Activated B cell treated with CpG ODN at 0.5 μM for 24 hours (primary cell): ENCODE measurements around the gene IFFO2. TPM values are rescaled to one million over a fixed set of nuclear protein-coding genes. Genes with fewer than 3 reads are reported as not detected.

Experiments
- ATAC-seq: fragments of 200-7000 bp; cut with Tn5 transposase; one replicate; pipeline ENCODE4 v1.10.0; 2021; ENCODE audit warnings: low read depth, mild to moderate bottlenecking, moderate library complexity
- CTCF ChIA-PET: fragments of 350-600 bp; sonication (Branson Sonifier 250); formaldehyde crosslinking; loops from one replicate; lab custom pipeline; 2021; ENCODE audit warnings: antibody characterized with exemption; lab: Charles Lee
- POLR2A ChIA-PET: fragments of 350-600 bp; sonication (Branson Sonifier 250); formaldehyde crosslinking; loops from one replicate; lab custom pipeline; 2021; ENCODE audit warnings: antibody characterized with exemption; lab: Charles Lee
- DNase-seq: peaks from one replicate; pipeline ENCODE4 v3.0.0; 2022
- H3K27ac Mint-ChIP-seq: one replicate; pipeline ENCODE4 v1.8.0; 2020; ENCODE audit warnings: mixed read lengths
- H3K27me3 Mint-ChIP-seq: one replicate; pipeline ENCODE4 v1.8.0; 2021; ENCODE audit warnings: mixed read lengths
- H3K36me3 Mint-ChIP-seq: one replicate; pipeline ENCODE4 v1.8.0; 2021; ENCODE audit warnings: low read depth, mixed read lengths
- H3K4me1 Mint-ChIP-seq: one replicate; pipeline ENCODE4 v1.8.0; 2021; ENCODE audit warnings: mixed read lengths
- H3K4me3 Mint-ChIP-seq: one replicate; pipeline ENCODE4 v1.8.0; 2020; ENCODE audit warnings: mild to moderate bottlenecking, mixed read lengths
- H3K9me3 Mint-ChIP-seq: one replicate; pipeline ENCODE4 v1.8.0; 2020; ENCODE audit warnings: mixed read lengths
- CTCF ChIP-seq: fragments of 200-600 bp; IDR thresholded peaks from one replicate; pipeline ENCODE4 v1.8.0; 2022; ENCODE audit warnings: antibody characterized with exemption, mild to moderate bottlenecking
- intact Hi-C: fragments of 100-400 bp; cut with micrococcal nuclease; formaldehyde crosslinking; loops from one replicate; pipeline ENCODE4 v1.15.1; 2024
- total RNA-seq: library from RNA; stranded (reverse); gene quantifications from 2 replicates; pipeline ENCODE4 v1.2.3, GENCODE V29; 2022

IFFO2 gene
- total RNA-seq, 1 donor from 2014 or later, result 13.0 TPM

- Mint-ChIP-seq H3K9me3 (no peaks in the 10 kb centered on the region), H3K27ac (peak overlapping the region; percentile 95), H3K36me3 (no peaks in the 10 kb centered on the region), H3K27me3 (no peaks in the 10 kb centered on the region), H3K4me3 (peak overlapping the region; percentile 79), H3K4me1 (peaks cover 80% of the 10 kb centered on the region)
- peak; percentile 20 for ATAC-seq
- CTCF ChIA-PET, result interaction anchor here (1.1 to 5.4 kb wide), 7 partner anchors 13 to 45 kb away, joined by 3 to 53 read pairs (median 16); no protein-coding TSS in a partner anchor
- TF ChIP-seq CTCF, result no peak
- intact Hi-C loops, result loop anchor here (1.0 kb wide), 1 partner anchor 29 kb away; the partner anchor contains the start of gene IFFO2
- POLR2A ChIA-PET, result interaction anchor here (0.5 to 3.4 kb wide), 18 partner anchors 11 to 962 kb away, joined by 3 to 89 read pairs (median 4); partner anchors contain the start of genes ALDH4A1 and IFFO2
- DNase-seq, result no peak
These were observed 29.3 kb downstream of the IFFO2 start for GRCh38 chr1:18927082-18927653.

- no peaks in the 10 kb centered on the region for H3K27me3 Mint-ChIP-seq
- peaks cover 74% of the 10 kb centered on the region for H3K4me1 Mint-ChIP-seq
- DNase-seq, result peak; percentile 58
- ATAC-seq, result peak; percentile 86
- H3K4me3 Mint-ChIP-seq, result peak overlapping the region; percentile 79
- intact Hi-C loops, result loop anchor here (1.0 kb wide), 4 partner anchors 18 to 30 kb away; partner anchors contain the start of genes ALDH4A1 and IFFO2
- peak overlapping the region; percentile 95 for H3K27ac Mint-ChIP-seq
- ChIA-PET CTCF (interaction anchor here (1.1 to 5.4 kb wide), 7 partner anchors 12 to 46 kb away, joined by 3 to 53 read pairs (median 16); no protein-coding TSS in a partner anchor), POLR2A (interaction anchor here (0.6 to 3.4 kb wide), 13 partner anchors 12 to 41 kb away, joined by 3 to 89 read pairs (median 5); partner anchors contain the start of genes ALDH4A1 and IFFO2)
- H3K9me3 Mint-ChIP-seq, result no peaks in the 10 kb centered on the region
- TF ChIP-seq CTCF, result no peak
- no peaks in the 10 kb centered on the region for H3K36me3 Mint-ChIP-seq
These were observed 30.0 kb downstream of the IFFO2 start for GRCh38 chr1:18926315-18927081.

- no peak for DNase-seq
- no peak for ATAC-seq
- intact Hi-C loops, result no loop called here
- Mint-ChIP-seq H3K27ac (no peak overlapping the region), H3K4me3 (no peak overlapping the region), H3K27me3 (no peaks in the 10 kb centered on the region), H3K36me3 (peaks cover 7% of the 10 kb centered on the region), H3K9me3 (no peaks in the 10 kb centered on the region), H3K4me1 (peaks cover 63% of the 10 kb centered on the region)
- ChIA-PET POLR2A (interaction anchor here (1.0 to 3.4 kb wide), 3 partner anchors 25 to 31 kb away, joined by 3 to 89 read pairs (median 6); partner anchors contain the start of gene IFFO2), CTCF (interaction anchor here (3.8 to 5.4 kb wide), 2 partner anchors 11 to 26 kb away, joined by 27 to 53 read pairs; no protein-coding TSS in a partner anchor)
- no peak for TF ChIP-seq CTCF
These were observed 31.2 kb downstream of the IFFO2 start for GRCh38 chr1:18925279-18925678.

GRCh38 chr1:18924221-18924691 lies 32.2 kb downstream of the IFFO2 start:
- H3K27ac Mint-ChIP-seq, result no peak overlapping the region
- H3K4me1 Mint-ChIP-seq, result peaks cover 59% of the 10 kb centered on the region
- no peak for TF ChIP-seq CTCF
- peaks cover 15% of the 10 kb centered on the region for H3K36me3 Mint-ChIP-seq
- no peaks in the 10 kb centered on the region for H3K27me3 Mint-ChIP-seq
- no peaks in the 10 kb centered on the region for H3K9me3 Mint-ChIP-seq
- ATAC-seq (no peak), DNase-seq (no peak)
- intact Hi-C loops, result no loop called here
- ChIA-PET CTCF (interaction anchor here (1.2 to 5.4 kb wide), 3 partner anchors 10 to 27 kb away, joined by 4 to 53 read pairs (median 5); no protein-coding TSS in a partner anchor), POLR2A (interaction anchor here (1.4 to 1.5 kb wide), 2 partner anchors 22 to 26 kb away, joined by 3 to 6 read pairs; no protein-coding TSS in a partner anchor)
- no peak overlapping the region for H3K4me3 Mint-ChIP-seq
